A172 (cell line): ENCODE results near the gene CALML3. TPM values are rescaled to one million over a fixed set of nuclear protein-coding genes. Genes with fewer than 3 reads are reported as not detected.

Source experiments
- DNase-seq: peaks from one replicate; pipeline ENCODE4 v3.0.0-alpha.2; 2015; ENCODE audit warnings: low spot score
- total RNA-seq: library from RNA; depleted of rRNA; stranded (reverse); fragments of >200 nt; shearing (Covaris generic); gene quantifications from 2 replicates; pipeline ENCODE4 v1.2.3, GENCODE V29; 2014

Gene CALML3
- total RNA-seq, 1 experiment from 2014 or later: not detected

DNA sequence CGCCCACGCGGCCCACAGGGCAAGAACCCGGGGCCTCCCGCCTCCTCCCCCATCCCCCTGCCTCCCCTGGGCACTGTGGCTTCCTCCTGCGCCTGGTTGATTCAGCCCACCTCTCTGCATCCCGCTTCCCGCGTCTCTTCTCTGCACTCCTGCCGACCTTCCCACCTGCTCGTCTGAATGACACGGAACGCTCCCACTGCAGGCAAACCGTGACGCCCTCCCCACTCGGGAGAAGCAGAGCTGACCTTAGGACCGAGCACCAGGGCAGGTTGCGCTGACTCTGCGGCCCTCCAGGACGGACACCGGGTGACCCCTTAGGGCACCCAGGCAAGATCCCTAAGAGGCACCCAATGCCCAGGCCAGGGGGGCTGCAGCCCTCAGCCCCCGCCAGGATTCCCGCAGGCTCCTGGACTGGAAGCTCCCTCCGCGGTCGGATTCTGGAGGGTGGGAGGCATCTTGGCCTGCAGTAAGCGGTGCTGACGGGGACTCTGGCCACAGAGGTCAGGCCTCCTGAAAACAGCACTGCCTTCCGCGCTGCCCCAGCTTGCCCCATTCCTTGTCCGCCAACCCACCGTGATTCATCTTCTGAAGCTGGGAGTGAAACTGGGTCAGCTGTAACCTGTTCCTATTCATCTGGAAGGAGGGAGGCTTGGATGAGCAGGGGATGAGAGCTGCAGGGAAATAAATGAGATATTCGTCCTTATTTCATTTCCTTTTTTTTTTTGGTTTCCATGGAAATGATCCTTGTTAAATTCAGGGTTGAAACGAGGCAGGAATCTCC is 990 bp downstream of the CALML3 start:
- DNase-seq: no peak

DNA sequence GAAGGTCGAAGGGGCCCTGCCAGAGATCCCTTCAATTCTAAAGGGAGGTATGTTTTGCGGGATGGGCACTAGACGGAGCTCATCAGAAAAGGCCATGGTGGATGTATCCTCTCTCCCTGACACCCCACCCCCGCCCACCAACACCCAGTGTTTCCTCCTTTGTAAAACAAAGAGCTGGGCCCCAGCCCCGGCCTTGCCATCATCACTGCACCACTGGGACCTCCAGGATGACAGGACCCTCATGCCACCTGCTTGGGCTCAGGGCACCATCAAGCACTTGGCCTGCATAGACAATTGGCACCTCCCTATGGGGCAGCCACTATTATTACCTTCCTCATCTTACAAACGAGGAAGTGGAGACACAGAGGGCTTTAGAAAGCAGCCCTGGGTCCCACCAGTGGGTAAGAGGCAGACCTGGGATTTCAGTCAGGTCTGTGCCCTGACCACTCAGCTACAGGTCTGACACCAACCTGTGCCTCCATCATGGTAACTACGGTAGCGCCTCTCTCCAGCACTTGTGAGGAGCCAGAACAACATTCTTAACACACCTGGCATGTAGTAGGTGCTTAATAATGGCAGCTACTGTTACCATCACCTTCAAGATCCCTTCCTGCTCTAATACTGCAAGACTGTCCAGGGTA is 2.0 kb downstream of the CALML3 start:
- DNase-seq: no peak

DNA sequence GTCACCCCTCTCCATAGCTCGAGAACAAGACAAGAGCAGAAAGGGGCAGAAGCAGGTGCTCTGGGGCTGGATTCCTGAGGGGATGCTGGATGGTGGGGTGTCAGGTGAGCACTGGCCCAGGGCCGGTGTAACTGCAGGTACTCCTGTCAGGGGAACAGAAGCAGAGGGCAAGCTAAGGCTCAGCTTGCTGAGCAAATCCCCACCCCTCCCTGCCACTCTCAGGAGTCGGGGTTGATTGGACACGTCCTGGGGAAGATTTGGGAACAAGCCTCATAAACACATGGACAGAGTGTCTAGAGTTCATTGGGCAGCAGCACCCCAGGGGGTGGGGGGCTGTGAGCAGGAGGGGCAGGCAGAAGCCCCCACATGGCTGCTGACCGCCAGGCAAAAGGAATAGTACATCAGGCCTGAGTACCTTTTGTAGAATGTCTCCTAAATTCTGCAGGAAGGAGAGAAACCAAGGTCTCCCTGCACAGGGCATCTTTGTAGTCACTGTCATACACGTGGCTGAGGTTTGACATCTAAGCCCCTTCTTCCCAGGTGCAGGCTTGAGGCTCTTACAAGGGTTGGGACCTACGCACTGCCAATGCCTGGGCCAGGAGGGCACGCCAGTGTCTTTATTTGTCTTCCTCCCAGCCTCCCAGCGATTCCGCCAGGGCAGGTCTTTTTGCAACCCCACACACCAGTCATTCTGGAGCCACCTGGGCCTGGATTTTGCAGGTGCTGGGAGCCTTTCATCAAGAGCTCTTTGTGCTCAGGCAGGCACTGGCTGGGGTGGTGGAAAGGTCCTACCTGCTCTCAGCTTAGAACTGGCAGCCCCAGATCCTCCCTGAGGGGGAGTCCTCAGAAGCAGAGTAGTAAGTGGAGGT is 2.8 kb downstream of the CALML3 start:
- DNase-seq: no peak

DNA sequence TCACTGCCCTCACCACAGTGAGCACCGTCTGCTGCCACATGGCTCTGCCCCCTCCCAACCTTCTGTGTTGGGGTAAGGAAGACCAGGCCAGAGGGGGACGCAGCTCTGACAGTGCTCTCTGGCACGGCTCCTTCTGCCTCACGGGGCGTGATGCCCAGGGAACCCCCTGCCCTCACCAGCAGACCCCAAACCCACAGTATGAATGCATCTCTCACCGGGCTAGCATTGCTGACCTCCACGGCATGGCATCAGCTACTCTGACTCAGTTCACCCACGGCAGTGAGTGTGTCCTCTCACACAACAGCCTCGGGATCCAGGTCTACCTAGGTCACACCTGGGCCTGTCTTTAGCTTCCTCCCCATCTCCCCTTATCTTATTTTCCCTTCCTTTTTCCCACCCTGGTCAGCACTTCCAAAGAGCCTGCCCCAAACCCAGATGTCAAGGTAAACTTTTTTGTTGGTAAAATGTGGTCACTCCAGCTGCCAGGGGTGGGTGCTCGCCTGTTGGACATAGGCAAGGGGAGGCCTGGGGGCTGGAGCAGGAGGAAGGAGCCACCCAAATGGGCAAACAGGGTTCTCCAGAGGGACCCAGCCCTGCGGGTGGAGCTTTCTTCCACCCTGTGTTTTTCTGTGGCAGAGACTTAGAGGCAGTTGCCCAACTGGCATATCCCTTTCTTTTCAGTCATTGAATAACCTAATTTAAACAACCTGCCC is 4.4 kb downstream of the CALML3 start:
- no peak for DNase-seq

DNA sequence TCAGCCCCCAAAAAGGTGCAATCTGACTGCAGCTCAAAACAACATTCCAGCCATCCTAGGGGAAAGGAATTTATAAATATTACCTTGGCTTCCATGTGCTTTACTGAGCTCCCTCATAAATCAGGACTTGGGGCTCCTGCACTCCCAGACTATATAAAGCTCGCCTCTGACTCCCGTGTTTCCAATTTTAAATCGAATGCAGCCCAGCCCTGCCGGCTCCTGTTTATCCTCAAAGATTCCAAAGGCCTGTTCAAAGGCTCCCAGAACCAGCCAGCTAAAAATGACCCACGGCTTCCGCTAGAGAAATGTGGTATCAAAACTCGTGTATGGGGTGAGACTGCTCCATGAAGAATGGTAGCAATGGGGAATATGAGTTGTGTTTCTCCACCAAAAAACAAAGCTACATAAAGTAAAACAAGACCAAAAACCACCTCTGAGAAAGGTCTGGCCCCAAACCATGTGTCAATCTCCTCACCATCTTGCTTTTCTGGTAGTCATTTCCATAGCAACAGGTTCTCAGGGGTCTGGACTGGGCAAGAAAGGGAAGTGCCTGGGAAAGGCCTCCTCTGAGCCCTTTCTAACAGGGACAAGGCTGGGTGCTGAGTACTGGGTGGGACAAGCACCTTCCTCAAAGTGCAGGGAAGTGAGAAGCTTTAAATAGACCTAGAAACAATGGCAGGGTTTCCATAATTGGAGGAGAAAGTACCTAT is 5.1 kb downstream of the CALML3 start:
- no peak for DNase-seq

DNA sequence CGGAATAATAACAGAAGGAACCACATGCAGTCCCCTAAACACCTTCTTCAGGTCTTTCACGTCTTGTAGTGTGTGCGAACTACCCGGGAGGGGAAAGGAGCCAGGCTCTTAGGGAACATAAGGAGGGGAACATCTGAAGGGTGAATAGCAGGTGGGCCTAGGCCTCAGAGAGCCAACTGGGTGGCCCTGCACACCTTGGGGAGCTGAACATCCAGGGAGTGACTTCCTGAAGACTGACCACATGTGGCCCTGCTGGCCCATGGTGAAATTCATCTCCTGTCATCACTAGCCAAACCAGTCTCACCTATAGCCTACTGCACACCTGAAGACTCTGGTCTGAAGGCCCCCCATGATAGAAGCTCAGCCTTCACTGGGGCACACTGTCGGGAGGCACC is 5.6 kb downstream of the CALML3 start:
- no peak for DNase-seq

DNA sequence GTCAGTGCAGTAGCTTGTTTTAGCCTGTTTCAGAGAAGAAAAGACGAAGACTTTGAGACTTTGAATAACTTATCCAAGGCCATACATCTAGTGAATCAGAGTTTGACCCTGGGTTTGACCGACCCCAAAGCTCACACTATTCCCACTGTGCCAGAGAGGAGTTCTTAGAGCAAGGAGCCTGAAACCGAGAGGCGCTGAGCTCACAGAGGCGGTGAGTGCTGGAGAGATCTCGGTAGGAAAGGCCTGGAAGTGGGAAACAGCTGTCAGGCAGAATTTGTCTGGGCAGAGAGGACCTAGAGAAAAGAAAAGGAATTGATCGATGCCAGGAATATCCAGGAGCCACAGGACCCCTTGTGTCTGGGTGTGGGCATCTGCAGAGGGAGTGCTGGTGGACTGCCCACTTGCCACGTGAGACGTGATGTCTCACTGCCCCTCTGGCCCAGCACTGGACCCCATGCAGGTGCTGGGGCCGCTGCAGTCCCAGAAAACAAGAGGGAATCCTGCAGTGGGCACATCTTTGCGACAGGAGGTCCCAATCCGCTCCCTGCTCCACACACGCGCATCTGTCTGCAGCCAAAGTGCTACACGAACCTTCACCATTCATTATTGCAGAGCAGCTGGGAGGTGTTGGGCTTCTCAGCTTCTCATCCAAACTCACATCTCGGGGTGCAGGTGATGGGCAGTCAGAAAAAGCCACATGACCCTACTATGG is 6.2 kb downstream of the CALML3 start:
- no peak for DNase-seq

DNA sequence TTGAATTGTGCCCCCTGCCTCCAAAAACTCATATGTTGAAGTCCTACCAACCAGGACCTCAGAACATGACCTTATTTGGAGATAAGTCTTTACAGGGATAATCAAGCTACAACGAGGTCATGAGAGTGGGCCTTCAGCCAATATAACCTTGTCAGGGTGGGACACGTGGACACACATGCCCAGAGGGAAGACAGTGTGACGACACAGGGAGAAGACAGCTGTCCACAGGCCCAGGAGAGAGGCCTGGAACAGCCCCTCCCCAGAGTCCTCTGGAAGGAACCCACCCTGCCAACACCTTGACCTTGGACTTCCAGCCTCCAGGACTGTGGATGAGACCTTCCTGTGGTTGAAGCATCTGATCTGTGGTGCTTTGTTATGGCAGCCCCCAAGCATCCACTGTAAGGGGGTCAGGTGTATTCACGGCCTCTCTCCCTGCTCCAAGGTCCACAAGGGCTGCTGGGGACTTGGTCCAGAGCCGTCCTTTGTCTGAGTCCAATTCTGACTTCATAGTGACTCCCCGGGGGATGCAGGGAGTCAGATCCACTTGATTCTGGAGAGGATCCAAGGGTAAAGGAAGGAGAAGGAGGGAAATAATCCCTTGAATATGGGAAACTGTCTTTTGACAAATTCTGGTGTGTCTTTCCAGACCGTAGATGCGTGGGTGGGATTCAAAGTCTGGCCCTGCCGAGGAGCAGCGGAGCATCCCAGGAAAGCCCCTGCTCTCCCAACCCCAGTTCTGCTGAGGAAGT is 7.0 kb downstream of the CALML3 start:
- no peak for DNase-seq

DNA sequence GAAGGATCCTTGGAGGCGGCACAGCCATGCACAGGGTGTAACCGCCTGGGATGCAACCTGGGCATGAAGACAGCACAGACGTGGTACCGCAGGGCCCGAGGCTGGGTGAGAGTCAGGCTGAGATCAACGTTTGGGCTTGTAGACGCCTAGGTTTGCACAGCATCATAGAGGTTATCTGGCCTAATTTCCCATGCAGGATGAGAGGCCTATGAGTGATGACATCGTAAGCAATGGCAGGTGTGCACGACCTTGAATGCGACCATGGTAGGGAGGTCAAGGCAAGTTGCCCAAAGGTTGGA is 7.5 kb downstream of the CALML3 start:
- DNase-seq: no peak

DNA sequence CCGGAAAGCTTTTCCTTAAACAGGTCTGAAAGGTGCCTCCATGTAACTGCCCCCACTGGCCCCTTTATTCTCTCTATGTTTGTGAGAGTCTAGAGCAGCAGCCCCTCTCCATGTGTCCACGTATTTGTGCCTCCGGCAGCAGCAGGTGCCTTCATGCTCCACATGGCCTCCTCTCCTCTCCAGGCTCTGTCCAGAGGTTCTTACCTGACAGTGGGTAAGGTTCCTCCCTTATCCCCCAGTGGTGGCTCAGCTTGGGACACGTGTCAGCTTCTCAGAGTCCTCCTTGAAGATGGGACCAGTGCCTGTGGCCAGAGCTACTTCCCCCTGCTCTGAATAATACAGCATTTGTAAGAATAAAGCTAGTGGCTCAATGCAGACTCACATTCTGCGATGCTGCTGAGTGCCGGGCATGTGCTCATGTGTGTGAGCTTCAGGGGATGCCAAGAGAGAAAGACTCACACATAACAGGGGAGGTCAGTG is 7.9 kb downstream of the CALML3 start:
- no peak for DNase-seq

DNA sequence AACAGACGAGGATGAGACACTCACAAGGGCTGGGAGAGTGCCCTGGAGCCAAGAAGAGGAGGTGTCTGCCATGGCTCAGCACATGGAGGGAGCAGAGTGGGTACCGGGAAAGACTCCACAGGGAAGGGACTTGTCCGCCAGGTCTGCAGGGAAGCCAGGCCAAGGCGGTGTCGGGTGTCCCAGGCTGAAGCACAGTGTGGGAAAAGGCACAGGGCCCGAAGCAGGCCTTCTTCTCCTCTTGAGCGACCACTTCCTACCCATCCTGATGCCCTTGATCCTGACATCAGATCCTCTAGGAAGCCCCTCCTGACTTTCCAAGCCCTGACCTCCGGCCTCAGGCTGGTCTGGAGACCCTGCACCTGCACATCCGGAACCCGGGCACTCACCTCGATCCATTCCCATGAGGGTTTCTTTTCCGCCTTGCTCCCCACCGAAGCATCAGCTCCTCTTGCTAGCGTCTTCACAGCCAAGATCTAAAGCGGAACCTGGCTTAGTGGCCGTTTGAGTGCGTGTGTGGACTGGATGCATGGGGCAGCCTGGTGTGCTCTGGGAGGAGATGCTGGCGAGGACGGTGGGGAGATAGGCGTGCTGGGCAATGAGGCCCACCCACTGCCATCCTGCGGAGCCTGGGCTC is 8.5 kb downstream of the CALML3 start:
- DNase-seq: no peak

DNA sequence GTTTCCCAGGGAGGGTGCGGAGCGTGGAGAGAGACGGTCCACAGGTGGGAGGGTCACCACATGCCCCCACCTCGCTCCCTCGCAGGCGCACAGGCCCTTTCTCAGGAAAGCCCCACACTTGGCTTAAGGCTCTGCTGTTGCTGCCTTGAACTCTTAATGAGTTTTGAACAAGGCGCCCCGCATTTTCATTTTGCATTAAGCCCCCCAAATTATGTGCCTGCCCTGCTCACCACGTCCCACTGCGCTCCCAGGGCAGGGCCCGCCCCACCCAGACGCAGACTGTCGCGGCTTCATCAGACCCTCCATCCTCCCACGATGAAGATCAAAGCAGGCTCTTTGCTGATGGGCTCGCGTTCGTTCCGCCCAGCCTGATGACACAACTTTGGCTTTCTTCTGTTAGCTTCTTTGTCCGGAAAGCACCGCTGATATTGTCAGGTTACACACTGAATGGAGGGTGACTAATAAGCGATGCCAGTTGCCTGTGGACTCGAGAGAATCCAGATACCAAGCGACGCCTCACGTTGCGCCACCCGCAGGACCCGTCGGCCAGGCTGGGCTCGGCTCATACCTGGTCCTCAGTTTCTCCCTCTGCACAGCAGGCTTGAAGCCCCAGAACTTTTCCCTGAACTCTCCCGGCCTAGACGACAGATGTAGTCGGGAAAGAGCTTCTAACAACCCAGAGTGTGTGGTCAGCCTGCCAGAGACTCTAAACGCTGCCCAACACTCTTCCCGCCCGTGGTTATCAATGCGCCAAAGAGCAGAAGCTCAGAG is 9.5 kb downstream of the CALML3 start:
- no peak for DNase-seq

DNA sequence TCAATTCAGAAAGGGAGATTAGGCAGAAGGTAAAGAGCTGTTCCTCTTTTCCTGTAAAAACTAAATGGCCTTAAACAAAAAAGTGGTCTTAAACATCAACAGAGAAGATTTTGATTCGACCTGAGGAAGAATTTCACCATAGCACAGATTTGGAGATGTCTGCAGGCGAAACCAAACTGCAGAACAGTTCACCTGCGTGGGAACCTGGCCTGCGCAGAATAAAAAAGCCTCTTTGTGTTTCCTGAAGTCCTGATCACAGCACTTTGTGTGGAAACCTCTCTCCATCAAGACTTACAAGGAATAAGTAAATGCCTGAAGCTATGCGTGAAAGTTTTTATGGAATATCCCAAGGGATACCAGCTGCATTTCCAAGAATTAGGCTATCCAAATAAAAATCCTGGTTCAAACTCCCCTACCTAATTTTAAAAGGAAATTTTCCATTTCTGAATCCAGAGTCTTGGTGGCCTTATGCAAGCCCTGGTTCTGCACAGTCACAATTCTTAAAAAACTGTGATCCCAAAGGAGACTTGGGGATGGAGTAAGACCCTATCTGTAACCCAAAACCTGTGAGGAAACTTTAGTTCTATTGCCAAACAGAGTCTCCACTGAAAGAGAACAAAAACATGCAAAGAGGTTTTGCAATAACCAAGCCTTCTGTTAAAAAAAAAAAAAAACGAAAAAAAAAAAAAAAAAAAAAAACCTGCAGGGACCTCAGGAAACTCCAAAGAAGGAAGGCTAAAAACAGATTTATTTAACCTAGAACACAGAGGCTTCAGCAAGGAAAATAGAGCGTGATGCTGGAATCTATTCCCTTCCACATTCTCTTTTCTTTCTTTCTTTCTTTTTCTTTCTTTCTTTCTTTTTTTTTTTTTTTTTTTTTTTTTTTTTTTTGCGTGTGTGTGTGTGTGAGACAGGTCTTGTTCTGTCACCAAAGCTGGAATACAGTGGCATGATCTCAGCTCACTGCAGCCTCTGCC is 10.4 kb downstream of the CALML3 start:
- DNase-seq: no peak

DNA sequence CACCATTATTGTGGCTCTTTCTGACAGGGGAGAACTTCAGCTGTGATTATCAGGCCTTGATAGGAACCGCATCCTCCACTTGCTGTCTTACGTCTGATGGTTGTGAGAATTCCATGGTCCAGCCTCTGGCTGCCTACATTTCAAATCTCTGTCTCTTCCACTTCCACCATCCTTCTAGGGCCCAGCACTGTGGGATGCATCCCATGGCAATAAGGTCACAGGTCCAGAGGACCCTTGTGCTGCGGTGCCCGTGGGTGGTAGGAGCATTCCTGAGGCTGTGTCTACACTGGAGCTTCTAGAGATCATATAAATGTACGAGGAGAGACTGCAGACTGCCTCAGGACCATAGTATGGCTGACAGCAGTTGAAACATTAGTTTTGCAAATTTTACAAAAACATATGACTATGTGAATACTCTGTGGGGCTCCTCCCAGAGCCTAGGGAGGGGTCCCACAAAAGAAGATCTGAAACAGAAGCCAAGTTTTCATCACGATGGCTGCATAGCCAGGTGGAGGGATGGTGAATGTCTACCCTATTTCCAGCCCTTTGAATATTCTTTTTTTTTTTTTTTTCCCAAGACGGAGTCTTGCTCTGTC is 11.8 kb downstream of the CALML3 start:
- DNase-seq: no peak

DNA sequence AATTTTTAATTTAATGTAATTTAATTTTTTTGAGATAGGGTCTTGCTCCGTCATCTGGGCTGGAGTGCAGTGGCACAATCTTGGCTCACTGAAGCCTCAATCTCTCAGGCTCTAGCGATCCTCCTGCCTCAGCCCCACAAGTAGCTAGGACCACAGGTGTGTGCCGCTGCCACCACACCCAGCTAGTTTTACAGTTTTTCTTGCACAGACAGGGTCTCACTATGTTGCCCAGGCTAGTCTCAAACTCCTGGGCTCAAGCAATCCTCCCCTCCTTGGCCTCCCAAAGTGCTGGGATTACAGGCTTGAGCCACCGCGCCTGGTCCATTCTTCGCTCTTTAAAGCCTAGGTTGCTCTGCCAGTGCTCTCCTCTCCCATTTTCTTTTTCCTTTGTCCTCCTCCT is 12.9 kb downstream of the CALML3 start:
- DNase-seq: no peak

DNA sequence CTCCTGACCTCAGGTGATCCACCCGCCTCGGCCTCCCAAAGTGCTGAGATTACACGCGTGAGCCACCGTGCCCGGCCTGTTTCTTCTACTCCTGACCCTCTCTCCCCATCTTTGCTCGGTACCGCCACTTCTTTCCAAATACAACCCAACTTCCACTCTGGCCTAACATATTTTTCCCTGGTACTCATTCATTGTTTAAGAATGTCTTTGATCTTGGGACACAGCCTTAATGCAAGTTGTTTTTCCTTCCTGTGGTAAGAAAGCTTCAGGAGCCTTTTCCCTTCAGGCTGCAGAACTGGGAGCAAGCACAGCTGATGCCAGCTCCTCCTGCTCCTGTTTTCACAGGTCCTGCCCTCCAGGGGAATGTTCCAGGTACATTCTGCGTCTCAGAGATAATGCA is 13.7 kb downstream of the CALML3 start:
- peak; percentile 66 for DNase-seq
